SK-N-MC (cell line): ENCODE measurements around the gene SERPINA1.

ENCODE experiments used
- DNase-seq: peaks from one replicate; pipeline ENCODE4 v3.0.0-alpha.2; 2011; ENCODE audit warnings: low read depth, low spot score
- H3K27ac ChIP-seq: fragments of 200-600 bp; sonication (generic); 2 replicates; pipeline ENCODE4 v1.5.1; 2016; ENCODE audit warnings: mixed run types
- H3K36me3 ChIP-seq: fragments of 200-600 bp; sonication (generic); 2 replicates; pipeline ENCODE4 v1.6.1; 2017; ENCODE audit warnings: antibody characterized with exemption, low read length, mixed read lengths; ENCODE audit not compliant: insufficient read depth
- H3K4me3 ChIP-seq: fragments of 200-600 bp; sonication (generic); 2 replicates; pipeline ENCODE4 v1.5.1; 2016
- H3K9ac ChIP-seq: fragments of 200-600 bp; sonication (generic); 2 replicates; pipeline ENCODE4 v1.8.0; 2017; ENCODE audit warnings: mixed run types, mixed read lengths; ENCODE audit not compliant: insufficient read length
- H3K9me3 ChIP-seq: fragments of 200-600 bp; sonication (generic); 2 replicates; pipeline ENCODE4 v1.6.1; 2017; ENCODE audit warnings: low read depth, mild to moderate bottlenecking, antibody characterized with exemption, low read length, moderate library complexity, mixed read lengths
- EZH2 ChIP-seq: fragments of 200-600 bp; sonication (generic); IDR thresholded peaks from one replicate; pipeline ENCODE4 v1.6.1; 2017; ENCODE audit warnings: antibody characterized with exemption
- FOXP2 ChIP-seq: optimal IDR thresholded peaks from 2 replicates; pipeline ENCODE3; 2011; ENCODE audit warnings: mild to moderate bottlenecking, moderate library complexity; ENCODE audit not compliant: insufficient read depth; ENCODE audit errors: extremely low read length, control extremely low read depth
- POLR2AphosphoS5 ChIP-seq: IDR thresholded peaks from 2 replicates; pipeline ENCODE4 v1.6.1; 2012; ENCODE audit warnings: mild to moderate bottlenecking, low read depth, low read length, borderline replicate concordance

Gene SERPINA1

DNA sequence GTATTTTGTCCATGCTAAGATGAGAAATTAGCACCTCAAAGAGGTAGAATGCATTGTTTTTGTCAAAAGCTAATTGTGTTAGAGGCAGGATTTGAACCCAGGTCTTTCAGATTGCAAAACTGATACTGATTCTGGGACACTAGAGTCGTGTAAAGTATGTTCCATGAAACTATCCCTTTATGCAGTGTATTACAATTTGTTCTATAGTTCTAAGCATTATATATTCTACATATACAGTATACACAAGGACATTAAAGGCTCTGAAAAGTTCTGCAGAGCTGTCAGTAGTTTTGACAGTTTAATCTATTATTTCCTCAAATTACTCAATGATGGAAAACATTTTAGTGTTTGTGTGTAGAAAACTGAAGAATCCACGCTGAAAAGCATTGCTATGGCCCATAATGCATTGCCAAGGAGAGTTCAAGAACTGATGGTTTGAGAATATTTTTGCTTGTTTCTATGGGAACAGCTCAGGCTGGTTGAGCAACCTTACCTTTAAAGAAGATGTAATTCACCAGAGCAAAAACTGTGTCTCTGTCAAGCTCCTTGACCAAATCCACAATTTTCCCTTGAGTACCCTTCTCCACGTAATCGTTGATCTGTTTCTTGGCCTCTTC is 6.2 kb downstream of the SERPINA1 start:
- no peaks in the 10 kb centered on the region for H3K9me3 ChIP-seq
- H3K4me3 ChIP-seq: no peak overlapping the region
- H3K27ac ChIP-seq: no peak overlapping the region
- no peak for DNase-seq
- no peaks in the 10 kb centered on the region for H3K36me3 ChIP-seq
- no peak for TF ChIP-seq POLR2AphosphoS5
- no peak for TF ChIP-seq FOXP2
- TF ChIP-seq EZH2: no peak
- no peak overlapping the region for H3K9ac ChIP-seq

DNA sequence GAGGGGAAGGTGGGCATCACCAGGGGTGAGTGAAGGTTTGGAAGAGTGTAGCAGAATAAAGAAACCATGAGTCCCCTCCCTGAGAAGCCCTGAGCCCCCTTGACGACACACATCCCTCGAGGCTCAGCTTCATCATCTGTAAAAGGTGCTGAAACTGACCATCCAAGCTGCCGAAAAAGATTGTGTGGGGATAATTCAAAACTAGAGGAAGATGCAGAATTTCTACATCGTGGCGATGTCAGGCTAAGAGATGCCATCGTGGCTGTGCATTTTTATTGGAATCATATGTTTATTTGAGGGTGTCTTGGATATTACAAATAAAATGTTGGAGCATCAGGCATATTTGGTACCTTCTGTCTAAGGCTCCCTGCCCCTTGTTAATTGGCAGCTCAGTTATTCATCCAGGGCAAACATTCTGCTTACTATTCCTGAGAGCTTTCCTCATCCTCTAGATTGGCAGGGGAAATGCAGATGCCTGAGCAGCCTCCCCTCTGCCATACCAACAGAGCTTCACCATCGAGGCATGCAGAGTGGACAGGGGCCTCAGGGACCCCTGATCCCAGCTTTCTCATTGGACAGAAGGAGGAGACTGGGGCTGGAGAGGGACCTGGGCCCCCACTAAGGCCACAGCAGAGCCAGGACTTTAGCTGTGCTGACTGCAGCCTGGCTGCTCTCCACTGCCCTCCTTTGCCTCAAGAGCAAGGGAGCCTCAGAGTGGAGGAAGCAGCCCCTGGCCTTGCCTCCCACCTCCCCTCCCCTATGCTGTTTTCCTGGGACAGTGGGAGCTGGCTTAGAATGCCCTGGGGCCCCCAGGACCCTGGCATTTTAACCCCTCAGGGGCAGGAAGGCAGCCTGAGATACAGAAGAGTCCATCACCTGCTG is 7.0 kb downstream of the SERPINA1 start:
- Histone ChIP-seq H3K36me3 (no peaks in the 10 kb centered on the region), H3K9ac (no peak overlapping the region), H3K4me3 (no peak overlapping the region), H3K27ac (no peak overlapping the region), H3K9me3 (no peaks in the 10 kb centered on the region)
- no peak for DNase-seq
- TF ChIP-seq FOXP2: no peak
- no peak for TF ChIP-seq POLR2AphosphoS5
- no peak for TF ChIP-seq EZH2

GRCh38 chr14:94380225-94381148 is 7.9 kb downstream of the SERPINA1 start:
- no peak overlapping the region for H3K9ac ChIP-seq
- no peaks in the 10 kb centered on the region for H3K9me3 ChIP-seq
- H3K36me3 ChIP-seq: no peaks in the 10 kb centered on the region
- no peak overlapping the region for H3K27ac ChIP-seq
- no peak for DNase-seq
- H3K4me3 ChIP-seq: no peak overlapping the region
- no peak for TF ChIP-seq EZH2
- no peak for TF ChIP-seq POLR2AphosphoS5
- TF ChIP-seq FOXP2: no peak

GRCh38 chr14:94379291-94380224 is 8.8 kb downstream of the SERPINA1 start:
- Histone ChIP-seq H3K36me3 (no peaks in the 10 kb centered on the region), H3K9ac (no peak overlapping the region), H3K4me3 (no peak overlapping the region), H3K9me3 (no peaks in the 10 kb centered on the region), H3K27ac (no peak overlapping the region)
- DNase-seq: no peak
- TF ChIP-seq FOXP2 (no peak), EZH2 (no peak), POLR2AphosphoS5 (no peak)

GRCh38 chr14:94378527-94379290 is 9.7 kb downstream of the SERPINA1 start:
- Histone ChIP-seq H3K9me3 (no peaks in the 10 kb centered on the region), H3K4me3 (no peak overlapping the region), H3K9ac (no peak overlapping the region), H3K36me3 (no peaks in the 10 kb centered on the region), H3K27ac (no peak overlapping the region)
- DNase-seq: no peak
- TF ChIP-seq EZH2 (no peak), FOXP2 (no peak), POLR2AphosphoS5 (no peak)

GRCh38 chr14:94377866-94378470 is 10.4 kb downstream of the SERPINA1 start:
- DNase-seq: no peak
- no peak overlapping the region for H3K9ac ChIP-seq
- H3K36me3 ChIP-seq: no peaks in the 10 kb centered on the region
- H3K4me3 ChIP-seq: no peak overlapping the region
- H3K27ac ChIP-seq: no peak overlapping the region
- no peak for TF ChIP-seq EZH2
- H3K9me3 ChIP-seq: no peaks in the 10 kb centered on the region
